ENCODE results near the gene SH3BP4.

GRCh38 chr2:234910186-234910679, 41.6 kb upstream of the SH3BP4 start:
- TF ChIP-seq FOXP2 (optimal IDR thresholded peaks at IDR 0.05; ENCODE audit: borderline replicate concordance, extremely low read depth, extremely low read length, insufficient read depth) (no peak), TAF1 (IDR thresholded peaks at IDR 0.05; ENCODE audit: borderline replicate concordance, insufficient read depth, low read length) (no peak)
